GM19452 (cell line): Measurements from ENCODE around the gene NEK11.

Experiments
- ATAC-seq: cut with Tn5 transposase; IDR thresholded peaks from one replicate; pipeline ENCODE4 v1.9.1; 2021; ENCODE audit not compliant: unreplicated experiment

NEK11 gene, protein sequence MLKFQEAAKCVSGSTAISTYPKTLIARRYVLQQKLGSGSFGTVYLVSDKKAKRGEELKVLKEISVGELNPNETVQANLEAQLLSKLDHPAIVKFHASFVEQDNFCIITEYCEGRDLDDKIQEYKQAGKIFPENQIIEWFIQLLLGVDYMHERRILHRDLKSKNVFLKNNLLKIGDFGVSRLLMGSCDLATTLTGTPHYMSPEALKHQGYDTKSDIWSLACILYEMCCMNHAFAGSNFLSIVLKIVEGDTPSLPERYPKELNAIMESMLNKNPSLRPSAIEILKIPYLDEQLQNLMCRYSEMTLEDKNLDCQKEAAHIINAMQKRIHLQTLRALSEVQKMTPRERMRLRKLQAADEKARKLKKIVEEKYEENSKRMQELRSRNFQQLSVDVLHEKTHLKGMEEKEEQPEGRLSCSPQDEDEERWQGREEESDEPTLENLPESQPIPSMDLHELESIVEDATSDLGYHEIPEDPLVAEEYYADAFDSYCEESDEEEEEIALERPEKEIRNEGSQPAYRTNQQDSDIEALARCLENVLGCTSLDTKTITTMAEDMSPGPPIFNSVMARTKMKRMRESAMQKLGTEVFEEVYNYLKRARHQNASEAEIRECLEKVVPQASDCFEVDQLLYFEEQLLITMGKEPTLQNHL

DNA sequence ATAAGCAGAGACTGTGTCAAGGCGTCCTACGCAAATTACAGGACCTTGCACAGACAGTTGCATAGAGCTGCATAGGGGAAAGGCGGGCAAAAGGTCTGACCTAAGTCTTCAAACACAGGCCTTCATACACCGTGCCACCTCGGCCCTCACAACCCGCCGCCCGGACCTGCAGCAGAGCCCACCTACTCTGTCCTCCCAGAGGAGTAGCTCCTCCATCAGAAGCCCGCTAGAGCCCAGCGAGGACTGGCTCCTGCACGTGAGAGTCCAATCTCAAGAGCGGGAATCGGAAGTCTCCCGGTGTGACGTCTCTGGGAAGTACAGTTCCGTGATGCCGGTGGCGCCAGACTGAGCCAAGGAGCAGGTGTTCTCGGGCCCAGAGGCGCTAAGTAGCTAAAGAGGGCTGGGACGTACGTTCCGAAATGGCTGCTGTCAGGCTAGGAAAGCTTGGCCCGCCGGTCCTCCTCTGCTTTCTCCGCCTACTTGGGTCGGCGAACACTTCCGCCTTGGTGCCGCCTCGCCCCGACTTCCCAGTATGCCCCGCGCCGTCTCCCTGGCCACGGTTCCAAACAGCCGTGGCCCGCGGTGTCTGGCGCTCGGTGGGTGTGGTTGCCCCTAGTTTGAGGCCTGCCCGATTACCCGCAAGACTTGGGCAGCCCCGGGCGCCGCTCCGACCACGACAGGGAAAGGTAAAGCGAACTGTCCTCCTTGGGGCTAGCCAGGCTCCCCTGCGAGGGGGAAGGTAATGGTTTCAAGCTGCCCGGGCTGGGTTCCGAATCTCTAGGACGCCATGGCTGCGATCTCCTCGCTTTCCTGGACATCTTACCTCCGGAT is at the start of gene NEK11, which contains the start of gene ASTE1:
Gene NEK11 (plus strand): TSS at position 557 of the 831 bp plus-strand sequence. CDS start 2,832 bp downstream, outside the sequence.
Gene ASTE1 (minus strand): TSS at position 505 of the 831 bp plus-strand sequence. CDS start 1,519 bp downstream, outside the sequence.
- ATAC-seq: peak; percentile 97

DNA sequence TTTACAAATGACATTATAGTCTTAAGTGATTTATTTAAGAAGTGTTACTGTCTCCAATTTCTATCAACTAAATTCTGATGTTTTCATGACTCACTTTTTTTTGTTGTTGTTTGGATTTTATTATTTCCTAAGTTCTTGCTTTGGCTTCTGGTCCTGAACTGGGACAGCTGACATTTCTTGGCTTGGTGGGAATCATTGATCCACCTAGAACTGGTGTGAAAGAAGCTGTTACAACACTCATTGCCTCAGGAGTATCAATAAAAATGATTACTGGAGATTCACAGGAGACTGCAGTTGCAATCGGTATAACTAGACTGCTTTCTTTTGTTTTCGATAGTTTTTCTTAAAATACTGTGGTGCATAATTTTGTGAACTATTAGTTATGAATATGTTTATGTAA is 47.6 kb upstream of the NEK11 start:
- ATAC-seq: no peak

DNA sequence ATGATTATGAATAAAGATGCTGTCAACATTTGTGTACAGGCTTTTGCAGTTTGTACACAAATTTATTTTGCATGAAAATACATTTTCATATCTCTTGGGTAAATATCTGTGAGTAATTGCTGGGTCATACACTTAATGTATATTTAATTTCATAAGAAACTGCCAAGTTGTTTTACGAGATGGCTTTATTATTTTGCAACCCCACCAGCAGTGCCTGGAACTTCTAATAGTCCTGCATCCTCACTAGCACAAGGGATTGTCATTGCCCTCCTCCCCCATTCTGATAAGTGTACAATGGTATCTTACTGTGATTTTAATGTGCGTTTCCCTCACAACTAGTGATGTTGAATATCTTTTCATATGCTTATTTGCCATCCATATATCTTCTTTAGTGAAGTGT is 45.2 kb upstream of the NEK11 start:
- ATAC-seq: no peak

DNA sequence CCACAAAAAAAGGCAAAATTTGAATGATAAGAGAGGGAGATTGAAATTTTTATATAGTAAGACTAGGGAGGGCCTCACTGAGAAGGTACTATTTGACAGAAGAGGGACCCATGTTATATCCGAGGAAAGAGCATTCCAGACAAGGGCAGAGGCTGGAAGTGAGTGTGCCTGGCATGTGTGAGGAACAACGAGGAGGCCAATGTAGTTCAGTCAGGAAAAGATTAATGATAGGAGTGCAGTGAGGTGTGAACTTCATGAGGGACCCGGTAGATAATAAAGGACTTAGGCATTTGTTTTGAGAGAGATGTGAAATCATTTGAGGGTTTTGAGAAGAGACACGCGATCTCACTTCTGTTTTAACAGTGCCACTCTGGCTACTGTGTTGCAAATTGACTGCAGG is 36.4 kb upstream of the NEK11 start:
- no peak for ATAC-seq

DNA sequence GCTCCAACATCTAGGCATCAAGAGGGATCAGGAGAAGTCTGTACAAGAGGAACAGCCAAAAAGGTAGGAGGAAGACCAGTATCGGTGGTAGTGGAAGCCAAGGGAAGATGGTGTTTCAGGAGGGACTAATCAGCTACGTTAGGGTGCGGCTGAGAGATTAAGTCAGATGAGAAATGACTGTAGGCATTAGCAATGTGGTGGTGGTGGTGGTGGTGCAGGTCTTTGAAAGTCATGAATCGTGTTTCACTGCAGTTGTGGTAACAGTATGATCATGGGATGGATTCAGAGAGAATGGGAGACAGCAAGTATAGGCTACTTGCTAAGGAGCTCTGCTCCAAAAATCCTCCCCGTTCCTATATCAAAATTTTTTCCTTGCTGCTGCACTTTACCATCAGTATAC is 35.6 kb upstream of the NEK11 start:
- ATAC-seq: no peak

DNA sequence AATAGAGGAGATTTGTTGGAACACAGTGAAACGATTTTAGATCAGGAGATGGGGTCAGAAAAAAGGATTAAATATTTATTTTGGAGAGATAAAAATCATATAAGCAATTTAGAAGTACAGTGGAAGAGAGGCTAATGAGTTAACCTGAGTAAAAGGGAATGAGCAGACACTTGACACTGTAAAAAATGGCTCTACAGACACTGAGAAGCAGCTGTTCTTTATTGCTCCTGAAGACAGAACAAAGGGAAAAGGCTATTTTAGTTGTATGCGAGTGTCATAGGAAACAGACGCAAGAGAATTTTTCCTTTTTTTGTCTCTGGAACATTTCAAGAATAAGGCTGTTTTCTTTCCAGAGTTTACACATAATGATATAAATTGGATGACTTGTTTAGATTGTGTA is 34.3 kb upstream of the NEK11 start:
- no peak for ATAC-seq

DNA sequence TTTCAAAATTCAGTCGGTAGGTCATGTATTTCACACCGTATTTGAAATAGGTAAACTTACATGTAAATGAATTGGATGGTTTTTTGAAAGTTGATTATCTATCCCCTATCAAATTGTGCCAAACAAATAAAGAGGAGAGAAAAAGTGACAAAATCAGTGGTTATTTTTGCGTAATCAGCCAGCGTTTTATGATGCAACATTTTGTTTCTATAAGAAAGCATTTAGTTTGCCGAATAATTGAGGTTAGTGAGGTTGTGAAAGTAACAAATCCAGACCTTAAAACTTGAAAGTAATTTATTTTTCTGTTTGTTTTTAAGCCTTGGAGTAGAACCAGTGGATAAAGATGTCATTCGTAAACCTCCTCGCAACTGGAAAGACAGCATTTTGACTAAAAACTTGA is 29.4 kb upstream of the NEK11 start:
- ATAC-seq: no peak

DNA sequence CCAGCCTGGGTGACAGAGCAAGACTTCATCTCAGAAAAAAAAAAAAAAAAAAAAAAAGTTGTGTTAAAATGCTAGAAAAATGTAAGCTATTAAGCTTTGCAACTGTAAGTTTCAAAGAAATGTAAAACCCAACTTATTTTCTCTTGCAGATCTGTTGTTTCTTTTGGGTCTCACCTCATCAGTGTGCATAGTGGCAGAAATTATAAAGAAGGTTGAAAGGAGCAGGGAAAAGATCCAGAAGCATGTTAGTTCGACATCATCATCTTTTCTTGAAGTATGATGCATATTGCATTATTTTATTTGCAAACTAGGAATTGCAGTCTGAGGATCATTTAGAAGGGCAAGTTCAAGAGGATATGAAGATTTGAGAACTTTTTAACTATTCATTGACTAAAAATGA is 25.6 kb upstream of the NEK11 start:
- no peak for ATAC-seq

DNA sequence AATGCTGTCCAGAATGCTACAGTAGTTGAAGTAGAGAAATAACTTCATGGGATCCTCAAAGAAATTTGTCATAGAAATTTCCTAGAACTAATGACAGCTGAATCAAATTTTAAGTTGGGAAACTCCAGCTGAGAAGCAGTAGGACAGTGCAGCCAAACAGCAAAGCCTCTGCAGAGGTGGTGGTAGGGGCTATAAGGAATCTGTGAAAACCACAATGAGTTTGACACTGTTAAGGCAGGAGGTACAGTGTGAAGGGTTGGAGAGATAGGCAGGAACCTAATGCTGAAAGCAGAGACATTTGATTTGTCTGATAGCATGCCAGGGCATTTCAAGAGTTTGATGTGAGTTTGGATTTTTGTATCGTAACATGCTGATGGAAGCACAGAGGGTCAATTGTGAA is 22.1 kb upstream of the NEK11 start:
- no peak for ATAC-seq

DNA sequence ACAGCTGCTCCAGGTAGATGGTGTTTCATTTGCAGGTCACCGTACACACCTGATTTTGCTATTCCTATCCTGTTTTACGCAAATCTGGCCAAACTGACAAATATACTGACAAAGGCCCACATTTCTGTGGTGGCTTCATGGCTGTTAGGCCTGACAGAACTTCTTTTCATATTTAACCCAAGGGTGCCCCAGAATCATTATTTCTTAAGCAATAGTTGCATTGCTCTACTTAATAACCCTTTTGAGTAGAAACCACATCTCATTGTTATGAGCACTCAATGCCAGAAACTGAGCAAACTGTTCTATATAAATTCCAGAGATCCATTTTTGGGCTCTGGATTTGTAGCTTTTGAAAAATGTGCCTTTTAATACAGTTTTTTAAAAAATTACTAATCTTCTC is 19.4 kb upstream of the NEK11 start:
- no peak for ATAC-seq

DNA sequence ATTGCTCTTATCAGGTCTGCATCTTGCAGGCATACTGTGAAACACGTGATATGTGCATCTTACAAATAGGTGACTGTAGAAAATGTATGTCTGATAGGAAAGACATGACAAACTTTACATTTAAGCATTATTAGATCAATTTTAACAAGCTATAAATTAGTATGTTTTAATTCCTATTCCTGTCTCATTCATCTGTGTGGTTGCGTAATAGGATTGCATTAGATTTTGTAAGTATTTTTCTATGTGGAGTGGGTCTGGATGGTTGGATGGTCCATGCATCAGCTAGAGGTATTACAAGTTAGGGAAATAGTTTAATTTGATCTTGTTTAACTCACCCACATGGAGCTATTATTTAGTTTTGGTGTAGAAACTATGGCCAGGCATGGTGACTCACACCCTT is 18.9 kb upstream of the NEK11 start:
- ATAC-seq: no peak

DNA sequence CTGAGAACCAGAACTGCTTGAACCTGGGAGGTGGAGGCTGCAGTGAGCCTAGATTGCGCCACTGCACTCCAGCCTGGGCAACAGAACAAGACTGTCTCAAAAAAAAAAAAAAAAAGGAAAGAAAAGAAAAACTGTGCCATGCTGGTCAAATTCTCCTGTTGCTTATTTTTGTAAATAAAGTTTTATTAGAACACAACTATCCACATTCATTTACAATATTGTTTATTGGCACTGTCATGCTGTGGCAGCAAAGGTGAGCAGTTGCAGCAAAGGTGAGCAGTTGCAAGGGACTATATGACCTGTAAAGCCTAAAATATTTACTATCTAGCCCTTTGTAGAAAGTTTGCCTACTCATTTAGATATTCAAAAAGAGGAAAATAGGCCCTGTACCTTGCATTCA is 18.4 kb upstream of the NEK11 start:
- ATAC-seq: no peak

DNA sequence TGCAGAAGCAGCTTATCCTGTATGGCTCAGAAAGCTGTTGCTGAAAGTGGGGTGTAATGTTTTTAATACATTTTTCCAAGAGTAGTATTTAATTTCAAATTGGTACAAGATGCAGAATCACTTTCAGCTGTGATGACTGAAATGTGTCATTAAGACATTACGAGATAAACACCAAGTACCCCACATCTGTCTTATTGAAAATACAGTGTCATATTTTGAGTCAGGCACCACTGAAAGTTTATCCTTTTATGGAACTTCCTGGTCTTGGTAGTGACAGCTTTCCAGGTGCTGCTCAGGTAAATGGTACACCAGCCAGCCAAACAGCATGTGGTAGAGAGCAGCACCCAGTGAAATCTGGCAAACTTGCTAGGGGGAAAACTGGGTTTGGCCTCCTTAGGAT is 17.0 kb upstream of the NEK11 start:
- ATAC-seq: no peak

DNA sequence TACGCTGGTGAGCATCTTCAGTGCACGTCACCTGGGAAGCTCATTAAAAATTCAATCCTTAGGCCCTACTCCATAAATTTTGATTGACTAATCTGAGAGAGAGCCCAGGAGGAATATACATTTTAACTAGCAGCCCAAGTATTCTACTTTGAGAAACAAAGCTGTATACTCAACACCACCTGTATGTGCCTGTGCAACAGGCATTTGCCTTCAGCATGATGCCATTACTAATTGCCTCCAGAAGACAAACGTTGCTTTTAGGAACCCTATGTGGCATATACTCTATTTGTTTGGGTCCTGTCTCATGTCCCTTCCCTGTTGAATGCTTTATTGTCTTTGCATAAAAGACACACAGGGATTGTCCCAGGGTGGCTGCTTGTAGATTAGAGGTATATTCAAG is 7.7 kb upstream of the NEK11 start:
- no peak for ATAC-seq

DNA sequence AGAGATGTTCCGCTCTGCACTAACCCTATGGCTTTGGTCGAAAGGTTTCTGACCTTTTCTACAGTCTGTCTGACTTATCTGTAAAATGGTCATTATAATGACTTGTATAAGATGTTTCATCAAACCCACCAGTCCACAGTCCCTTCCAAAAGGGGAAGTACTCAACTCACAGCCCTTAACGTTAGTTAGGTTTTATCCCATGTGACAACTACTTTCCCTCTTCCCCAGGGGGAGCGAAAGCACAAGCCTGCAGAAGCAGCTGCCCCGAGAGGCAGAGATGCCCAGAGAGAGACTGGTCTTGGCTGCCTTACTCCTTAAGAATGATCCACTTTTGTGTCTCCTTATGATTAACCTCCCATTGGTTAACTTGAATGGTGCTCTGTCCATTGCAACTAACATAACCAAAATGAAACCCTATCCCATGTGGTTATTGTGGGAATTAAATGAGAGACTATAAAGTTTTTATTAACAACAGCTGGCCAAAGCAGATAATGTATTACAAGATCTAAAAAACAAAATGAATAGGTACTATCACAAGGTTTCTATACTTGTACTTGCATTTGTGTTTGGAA is 6.5 kb upstream of the NEK11 start:
- ATAC-seq: no peak

DNA sequence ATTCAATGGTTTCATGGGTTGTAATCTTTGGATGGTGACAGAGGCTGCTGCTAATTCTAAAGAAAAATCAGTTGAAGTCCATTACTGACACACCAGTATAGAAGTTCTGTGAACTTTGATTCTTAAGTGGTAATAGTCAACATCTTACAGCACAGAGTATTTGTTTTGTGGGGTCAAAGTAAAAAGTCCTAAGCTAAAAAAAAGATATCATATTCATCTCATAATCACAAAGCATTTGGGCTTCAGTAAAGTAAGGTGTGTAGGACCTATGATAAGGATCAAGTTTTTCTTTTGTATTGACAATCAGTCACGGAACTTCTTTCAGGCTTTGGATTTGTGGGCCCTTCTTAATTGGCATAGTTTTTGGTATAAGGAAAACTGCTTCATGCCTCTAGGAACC is 1.1 kb upstream of the NEK11 start:
- no peak for ATAC-seq

DNA sequence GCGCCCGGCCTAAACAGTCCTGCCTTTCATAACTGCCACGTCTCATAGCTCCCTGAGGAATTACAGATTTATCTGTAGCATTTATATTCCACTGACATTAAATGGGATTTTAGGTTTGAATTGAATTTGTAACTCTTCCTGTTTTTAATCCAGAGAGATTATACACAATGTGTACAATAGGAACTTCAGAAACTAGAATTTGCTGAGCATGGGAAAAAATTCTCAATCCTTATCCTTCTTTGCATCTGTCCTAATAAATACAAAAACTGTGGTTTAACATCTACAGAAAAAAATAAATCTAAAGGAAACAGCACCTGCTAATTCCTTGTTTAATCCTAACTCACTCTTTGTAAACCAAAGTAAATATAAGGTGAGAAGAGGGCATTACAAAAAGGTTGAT is 2.2 kb downstream of the NEK11 start:
- no peak for ATAC-seq

DNA sequence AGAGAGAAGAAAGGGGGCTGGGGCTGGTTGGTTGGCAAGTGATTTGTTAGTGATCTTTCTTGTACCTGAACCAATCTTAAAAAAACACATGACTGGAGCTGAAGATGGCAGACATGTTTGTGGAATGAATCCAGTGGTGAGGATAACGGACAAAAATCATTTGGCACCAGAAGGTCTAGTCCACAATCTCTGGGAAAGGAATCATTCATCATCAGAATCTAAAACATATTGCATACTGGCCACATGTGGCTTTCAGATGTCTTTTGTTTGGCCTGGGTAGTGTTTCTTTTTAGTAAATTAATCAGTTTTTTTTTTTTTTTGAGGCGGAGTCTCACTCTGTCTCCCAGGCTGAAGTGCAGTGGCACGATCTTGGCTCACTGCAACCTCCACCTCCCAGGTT is 5.0 kb downstream of the NEK11 start:
- ATAC-seq: no peak

DNA sequence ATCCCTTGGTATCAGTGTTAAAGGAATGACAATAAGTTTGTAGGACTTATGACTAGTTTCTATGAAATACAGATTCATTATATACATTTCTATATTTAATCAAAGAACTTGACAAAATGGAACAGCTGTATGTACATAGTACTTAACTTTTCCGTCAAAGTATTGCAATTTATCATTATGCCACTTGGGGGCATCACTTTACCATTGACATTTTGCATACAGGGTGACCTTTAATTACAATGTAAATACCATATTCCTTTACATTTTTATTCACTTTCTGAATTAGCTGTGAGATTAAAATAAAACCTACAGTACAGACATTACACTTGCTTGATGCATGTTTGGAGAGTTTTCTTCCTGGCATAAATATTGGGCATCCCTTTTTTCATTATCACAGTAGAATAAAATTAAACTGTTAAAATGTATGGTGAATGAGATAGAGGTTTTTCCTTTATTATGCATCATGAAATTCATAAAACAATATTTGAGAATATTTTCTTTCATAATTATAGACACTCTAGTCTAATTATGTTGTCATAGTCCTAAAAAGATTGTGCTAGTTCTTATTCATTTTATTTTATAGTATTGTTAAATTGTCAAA is 6.9 kb downstream of the NEK11 start:
- peak; percentile 51 for ATAC-seq

DNA sequence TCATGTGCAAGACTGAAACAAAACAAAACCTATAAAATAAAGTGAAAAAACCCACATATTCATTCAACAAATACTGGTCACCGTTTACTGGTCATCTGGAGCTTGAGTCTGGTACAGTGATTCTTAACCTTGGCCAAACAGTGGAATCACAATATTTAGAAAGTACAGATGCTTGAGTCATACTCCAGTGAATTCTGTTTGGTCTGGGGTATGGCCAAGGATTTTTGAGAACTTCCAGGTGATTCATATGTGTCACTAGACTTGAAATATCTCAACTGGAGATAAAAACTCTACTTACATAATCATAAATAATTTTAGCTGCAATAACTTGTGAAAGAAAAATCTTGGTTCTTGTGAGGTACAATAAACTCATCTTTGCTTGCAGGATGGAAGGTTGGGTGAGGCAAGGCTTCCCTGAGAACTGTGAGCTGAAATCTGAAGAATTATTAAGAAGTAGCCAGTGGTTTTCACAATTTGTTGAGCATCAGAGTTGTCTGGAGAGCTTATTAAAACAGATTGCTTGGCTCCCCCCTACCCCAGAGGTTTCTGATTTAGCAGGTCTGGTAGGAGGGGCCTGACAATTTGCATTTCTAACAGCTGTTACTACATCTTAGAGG is 9.6 kb downstream of the NEK11 start:
- ATAC-seq: no peak

DNA sequence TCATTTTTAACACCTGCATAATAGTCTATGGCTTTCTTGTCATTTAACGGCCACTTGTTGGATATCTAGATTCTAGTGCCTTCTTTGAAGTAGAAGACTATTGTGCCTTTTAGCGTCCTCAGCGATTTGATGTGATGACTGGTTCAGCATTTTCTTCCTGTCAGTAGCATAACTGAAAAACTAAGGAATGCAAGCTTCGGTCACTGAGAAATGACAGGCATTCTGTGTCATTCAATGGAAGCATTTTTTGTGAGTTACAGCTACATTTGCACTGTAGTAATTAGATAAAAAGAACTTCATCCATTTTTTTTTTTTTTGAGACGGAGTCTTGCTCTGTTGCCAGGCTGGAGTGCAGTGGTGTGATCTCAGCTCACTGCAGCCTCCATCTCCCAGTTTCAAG is 10.3 kb downstream of the NEK11 start:
- no peak for ATAC-seq
